Right lobe of liver (tissue), 6 donors: ENCODE data around the gene GRK7. TPM values are rescaled to one million over a fixed set of nuclear protein-coding genes. Genes with fewer than 3 reads are reported as not detected.

Experiments used
- ATAC-seq, 4 donors: fragments of 200-7000 bp; cut with Tn5 transposase; one replicate each; pipeline ENCODE4 v1.9.1; 2020; ENCODE audit warnings: mild to moderate bottlenecking in 4 of 4, moderate library complexity in 4 of 4
- DNase-seq, 3 donors: peaks; one replicate each; pipeline ENCODE4 v3.0.0-alpha.2; 2020
- H3K27ac ChIP-seq, 3 donors: fragments of 200-600 bp; one replicate each; pipeline ENCODE4 v1.8.0; 2022
- H3K27me3 ChIP-seq, 2 donors: fragments of 200-600 bp; one replicate each; pipeline ENCODE4 v1.8.0; 2022
- H3K36me3 ChIP-seq, 4 donors: fragments of 200-600 bp; sonication (generic) in 1 of 4; one replicate each; pipeline versions ENCODE4 v1.5.1 to v1.8.0; 2017 to 2022; ENCODE audit warnings: control low read depth in 1 of 4
- H3K4me1 ChIP-seq, 4 donors: fragments of 200-600 bp; sonication (generic) in 1 of 4; one replicate each; pipeline versions ENCODE4 v1.5.1 to v1.8.0; 2017 to 2022; ENCODE audit warnings: control low read depth in 1 of 4
- H3K4me3 ChIP-seq, 3 donors: fragments of 200-600 bp; one replicate each; pipeline ENCODE4 v1.8.0; 2022
- H3K9me3 ChIP-seq, 4 donors: fragments of 200-600 bp; sonication (generic) in 1 of 4; one replicate each; pipeline versions ENCODE4 v1.5.1 to v1.8.0; 2017 to 2022; ENCODE audit warnings: control low read depth in 1 of 4
- CTCF ChIP-seq, 4 donors: fragments of 200-600 bp in 3 of 4; fragments of 450-650 bp in 1 of 4; IDR thresholded peaks; one replicate each; pipeline versions ENCODE4 v1.5.1 to v1.8.0; 2016 to 2022; ENCODE audit warnings: antibody characterized with exemption in 4 of 4, mild to moderate bottlenecking in 2 of 4
- POLR2A ChIP-seq: fragments of 450-650 bp; IDR thresholded peaks from one replicate; pipeline ENCODE4 v1.6.1; 2017; ENCODE audit warnings: antibody characterized with exemption, mild to moderate bottlenecking
- whole genome bisulfite sequencing: methylation state at CpG from one replicate; pipeline ENCODE4 v1.1.6; 2018; ENCODE audit warnings: low coverage, low lambda C conversion rate; ENCODE audit not compliant: insufficient coverage; ENCODE audit errors: missing lambda C conversion rate; 5-methylcytosine and 5-hydroxymethylcytosine counted together
- intact Hi-C, 2 donors: fragments of 100-400 bp; cut with DNase I; formaldehyde crosslinking; loops; one replicate each; pipeline versions ENCODE4 v1.11.2 to v1.14.1; 2022
- total RNA-seq, 6 experiments: library from RNA; depleted of rRNA in 2 of 6; stranded (reverse); fragments of >200 nt in 2 of 6; fragmentation: NEBNext Ultra II Directional in 3 of 6; extraction: Animal tissue kit (Norgen Biotek cat#: 25700) in 3 of 6; gene quantifications; one replicate each; pipeline versions ENCODE4 v1.1.0 to v1.2.4, GENCODE V29; 2016 to 2023
- donor health status: DM: no; HTN: yes; CAD: no.
- donor health status: DM: no; HTN: no; CAD: no.
- donor health status: DM: no; HTN: no; CAD: no.
- donor health status: DM: no; HTN: yes; CAD: no.
- donor health status: DM: no; HTN: yes; CAD: no.

GRK7 gene
- total RNA-seq, 6 experiments from 2014 or later = 0.06 TPM; not detected in 5

- no peaks in the 10 kb centered on the region for H3K9me3 ChIP-seq
- H3K36me3 ChIP-seq = no peaks in the 10 kb centered on the region
- DNase-seq (no peak), ATAC-seq (no peak)
- H3K4me1 ChIP-seq = peaks cover 0 to 10% (median 5%) of the 10 kb centered on the region in 4 donors
- peak overlapping the region; percentile 49 to 90 (median 85) for H3K27ac ChIP-seq
- intact Hi-C loops = loop anchor here in 1 of 2 donors (10.0 kb wide), 1 partner anchor 147 kb away; no protein-coding TSS in a partner anchor
- TF ChIP-seq POLR2A (no peak), CTCF (IDR thresholded peaks at IDR 0.05) (no peak)
- H3K4me3 ChIP-seq = peak overlapping the region; percentile 89 to 98 (median 89)
- 0% methylated on average over 3 of the region's 3 CpGs for WGBS
- no peaks in the 10 kb centered on the region for H3K27me3 ChIP-seq
Observed at GRCh38 chr3:141737678-141738021, 25.6 kb upstream of the GRK7 start.

DNA sequence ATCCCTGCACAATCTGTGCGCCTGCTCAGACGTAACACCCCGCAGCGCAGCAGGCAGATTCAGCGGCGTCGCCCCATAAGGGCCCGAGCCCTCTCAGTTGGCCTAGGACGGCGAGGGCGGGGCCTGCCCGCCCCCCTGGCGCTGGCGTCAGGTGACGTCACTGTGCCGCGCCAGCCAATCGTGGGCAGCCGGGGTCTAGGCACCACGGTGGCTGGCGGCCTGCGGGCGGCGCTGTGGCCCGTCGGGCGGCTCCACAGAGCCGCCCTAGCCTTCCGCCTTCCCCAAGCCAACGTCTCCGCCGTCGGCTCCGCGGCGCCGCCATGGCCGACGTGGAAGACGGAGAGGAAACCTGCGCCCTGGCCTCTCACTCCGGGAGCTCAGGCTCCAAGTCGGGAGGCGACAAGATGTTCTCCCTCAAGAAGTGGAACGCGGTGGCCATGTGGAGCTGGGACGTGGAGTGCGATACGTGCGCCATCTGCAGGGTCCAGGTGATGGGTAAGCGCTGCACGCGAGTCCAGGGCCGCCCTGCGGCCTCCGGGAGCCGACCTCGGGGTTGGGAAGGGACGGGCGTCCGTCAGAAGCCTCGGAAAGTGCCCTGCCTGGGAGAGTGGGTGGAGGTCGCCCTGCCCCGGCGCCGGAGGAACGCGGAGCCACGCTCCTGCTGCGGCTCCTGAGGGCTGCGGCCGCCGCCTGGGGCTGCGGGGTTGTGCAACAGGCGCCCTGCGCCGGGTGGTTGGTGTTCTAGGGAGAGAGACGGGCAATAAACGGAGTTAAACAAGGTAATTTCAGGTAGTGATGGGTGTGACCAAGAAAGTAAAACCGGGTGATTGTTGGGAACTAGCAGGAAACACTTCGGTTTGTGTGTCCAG, 25.0 kb upstream of the GRK7 start, which contains the start of gene RNF7:
Gene RNF7, plus strand, starts transcription at position 277 of the 869 bp plus-strand sequence. Its CDS starts 44 bp downstream, at position 321.
- H3K27me3 ChIP-seq = no peaks in the 10 kb centered on the region
- peak within 1 kb of the TSS; percentile 89 to 98 (median 89) for H3K4me3 ChIP-seq
- no peaks in the 10 kb centered on the region for H3K9me3 ChIP-seq
- peaks cover 0 to 10% (median 5%) of the 10 kb centered on the region in 4 donors for H3K4me1 ChIP-seq
- ATAC-seq = peak; percentile 96 to 98 (median 97)
- intact Hi-C loops = loop anchor here in 1 of 2 donors (10.0 kb wide), 1 partner anchor 147 kb away; no protein-coding TSS in a partner anchor
- DNase-seq = peak; percentile 96
- 0% methylated on average over 19 of the region's 81 CpGs for WGBS
- no peaks in the 10 kb centered on the region for H3K36me3 ChIP-seq
- peak; percentile 80 for TF ChIP-seq POLR2A
- peak; percentile 94 to 99 (median 94) for TF ChIP-seq CTCF (IDR thresholded peaks at IDR 0.05)
- H3K27ac ChIP-seq = peak within 1 kb of the TSS; percentile 85 to 94 (median 90)

GRCh38 chr3:141738891-141739363, 24.3 kb upstream of the GRK7 start:
- no peak for TF ChIP-seq CTCF (IDR thresholded peaks at IDR 0.05)
- TF ChIP-seq POLR2A = no peak
- WGBS = 0% methylated on average over 11 of the region's 11 CpGs
- Histone ChIP-seq H3K4me1 (peaks cover 0 to 13% (median 5%) of the 10 kb centered on the region in 4 donors), H3K4me3 (peak overlapping the region; percentile 89 to 98 (median 89)), H3K27ac (peak overlapping the region; percentile 85 to 94 (median 90)), H3K36me3 (no peaks in the 10 kb centered on the region), H3K27me3 (no peaks in the 10 kb centered on the region), H3K9me3 (no peaks in the 10 kb centered on the region)
- ATAC-seq = peak; percentile 1 to 9 (median 3)
- intact Hi-C loops = loop anchor here in 1 of 2 donors (10.0 kb wide), 1 partner anchor 146 kb away; no protein-coding TSS in a partner anchor
- DNase-seq = no peak

DNA sequence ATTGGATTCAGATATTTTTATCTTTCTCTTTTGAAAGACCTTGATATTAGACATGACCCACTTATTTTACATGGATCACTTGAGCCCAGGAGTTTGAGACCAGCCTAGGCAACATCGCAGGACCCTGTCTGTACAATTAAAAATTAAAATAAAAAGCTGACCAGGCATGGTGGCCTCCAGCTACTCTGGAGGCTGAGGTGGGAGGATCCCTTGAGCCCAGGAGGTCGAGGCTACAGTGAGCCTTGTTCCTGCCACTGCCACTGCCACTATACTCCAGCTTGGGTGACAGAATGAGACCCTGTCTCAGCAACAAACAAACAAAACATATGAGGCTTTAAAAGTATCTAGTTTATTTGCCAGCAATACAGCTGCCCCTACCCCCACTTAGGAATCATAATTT, 23.5 kb upstream of the GRK7 start:
- H3K27me3 ChIP-seq = no peaks in the 10 kb centered on the region
- intact Hi-C loops = loop anchor here in 1 of 2 donors (10.0 kb wide), 1 partner anchor 145 kb away; no protein-coding TSS in a partner anchor
- ATAC-seq (no peak), DNase-seq (no peak)
- no peak overlapping the region for H3K4me3 ChIP-seq
- TF ChIP-seq CTCF (IDR thresholded peaks at IDR 0.05) = no peak
- no peak for TF ChIP-seq POLR2A
- H3K4me1 ChIP-seq = peaks cover 0 to 13% (median 7%) of the 10 kb centered on the region in 4 donors
- no peak overlapping the region for H3K27ac ChIP-seq
- peaks cover 0 to 6% (median 0%) of the 10 kb centered on the region in 4 donors for H3K36me3 ChIP-seq
- H3K9me3 ChIP-seq = no peaks in the 10 kb centered on the region
- WGBS = 52% methylated on average over 2 of the region's 2 CpGs
